Karpas-422 (cell line): ENCODE data around the gene BEGAIN. TPM values are rescaled to one million over a fixed set of nuclear protein-coding genes. Genes with fewer than 3 reads are reported as not detected.

ENCODE experiments used
- DNase-seq: peaks from one replicate; pipeline ENCODE4 v3.0.0-alpha.2; 2015
- H2AFZ ChIP-seq: fragments of 200-600 bp; sonication (generic); 2 replicates; pipeline ENCODE4 v1.6.1; 2014; ENCODE audit warnings: antibody characterized with exemption, low read length, mixed read lengths
- H3K27ac ChIP-seq: fragments of 200-600 bp; sonication (generic); 2 replicates; pipeline ENCODE4 v1.5.1; 2014; ENCODE audit warnings: mild to moderate bottlenecking, low read length, moderate library complexity
- H3K27me3 ChIP-seq: fragments of 200-600 bp; sonication (generic); 2 replicates; pipeline ENCODE4 v1.6.1; 2014; ENCODE audit warnings: low read length, mixed read lengths
- H3K36me3 ChIP-seq: fragments of 200-600 bp; sonication (generic); 2 replicates; pipeline ENCODE4 v1.6.1; 2014; ENCODE audit warnings: low read length, mixed read lengths; ENCODE audit not compliant: insufficient read depth
- H3K4me1 ChIP-seq: fragments of 200-600 bp; sonication (generic); 2 replicates; pipeline ENCODE4 v1.6.1; 2014; ENCODE audit warnings: mild to moderate bottlenecking, low read length, mixed read lengths
- H3K4me2 ChIP-seq: fragments of 200-600 bp; sonication (generic); 2 replicates; pipeline ENCODE4 v1.6.1; 2014; ENCODE audit warnings: low read length, low read depth, mild to moderate bottlenecking; ENCODE audit not compliant: poor library complexity, severe bottlenecking
- H3K4me3 ChIP-seq: fragments of 200-600 bp; sonication (generic); 2 replicates; pipeline ENCODE4 v1.5.1; 2014; ENCODE audit warnings: mild to moderate bottlenecking, antibody characterized with exemption, low read length, mixed read lengths
- H3K79me2 ChIP-seq: fragments of 200-600 bp; sonication (generic); 2 replicates; pipeline ENCODE4 v1.6.1; 2014; ENCODE audit warnings: mild to moderate bottlenecking, low read length, mixed read lengths
- H3K9ac ChIP-seq: fragments of 200-600 bp; sonication (generic); 2 replicates; pipeline ENCODE4 v1.6.0; 2014; ENCODE audit warnings: low read length
- H3K9me2 ChIP-seq: fragments of 200-600 bp; sonication (generic), shearing (Covaris generic); replicated peaks from 2 replicates; pipeline ENCODE4 v1.6.0; 2014; ENCODE audit warnings: mild to moderate bottlenecking, low read length, moderate library complexity; ENCODE audit not compliant: insufficient read depth
- H3K9me3 ChIP-seq: fragments of 300-700, 200-600 bp; sonication (generic); 2 replicates; pipeline ENCODE4 v1.6.1; 2014; ENCODE audit warnings: low read length, mixed read lengths
- H4K20me1 ChIP-seq: fragments of 200-600 bp; sonication (generic); 2 replicates; pipeline ENCODE4 v1.6.1; 2014; ENCODE audit warnings: mild to moderate bottlenecking, antibody characterized with exemption, low read length, low read depth; ENCODE audit not compliant: insufficient read depth
- total RNA-seq: library from RNA; depleted of rRNA; stranded (reverse); fragments of >200 nt; shearing (Covaris generic); gene quantifications from 2 replicates; pipeline ENCODE4 v1.2.3, GENCODE V29; 2014; ENCODE audit warnings: low replicate concordance

The BEGAIN gene
- total RNA-seq, 1 experiment from 2014 or later, result not detected

- H3K4me2 ChIP-seq, result no peak overlapping the region
- DNase-seq, result no peak
- H3K4me1 ChIP-seq, result no peaks in the 10 kb centered on the region
- no peaks in the 10 kb centered on the region for H4K20me1 ChIP-seq
- H3K27me3 ChIP-seq, result 0 out of 2 replicates have a peak, but pooled peaks cover 2% of the 10 kb centered on the region
- H3K27ac ChIP-seq, result no peak overlapping the region
- no peaks in the 10 kb centered on the region for H3K36me3 ChIP-seq
- H2AFZ ChIP-seq, result no peak overlapping the region
- H3K9me3 ChIP-seq, result no peaks in the 10 kb centered on the region; the same call in 1 of the 2 replicates
- H3K9me2 ChIP-seq, result no peaks in the 10 kb centered on the region
- no peaks in the 10 kb centered on the region for H3K79me2 ChIP-seq
- H3K4me3 ChIP-seq, result no peak overlapping the region
- H3K9ac ChIP-seq, result no peak overlapping the region
These were observed 19.7 kb upstream of the BEGAIN start for GRCh38 chr14:100606687-100607610.

- H3K4me1 ChIP-seq, result no peaks in the 10 kb centered on the region
- no peaks in the 10 kb centered on the region for H3K9me2 ChIP-seq
- no peak overlapping the region for H3K4me3 ChIP-seq
- no peak overlapping the region for H2AFZ ChIP-seq
- no peak for DNase-seq
- no peaks in the 10 kb centered on the region for H3K36me3 ChIP-seq
- no peak overlapping the region for H3K27ac ChIP-seq
- H3K9me3 ChIP-seq, result peaks cover 3% of the 10 kb centered on the region
- H3K9ac ChIP-seq, result no peak overlapping the region
- no peaks in the 10 kb centered on the region for H3K79me2 ChIP-seq
- H4K20me1 ChIP-seq, result no peaks in the 10 kb centered on the region
- H3K4me2 ChIP-seq, result no peak overlapping the region
- H3K27me3 ChIP-seq, result 0 out of 2 replicates have a peak, but pooled peaks cover 2% of the 10 kb centered on the region
These were observed 18.8 kb upstream of the BEGAIN start for GRCh38 chr14:100605706-100606686.

GRCh38 chr14:100605230-100605629 lies 18.0 kb upstream of the BEGAIN start:
- H3K27ac ChIP-seq, result no peak overlapping the region
- no peaks in the 10 kb centered on the region for H3K9me2 ChIP-seq
- no peak overlapping the region for H3K9ac ChIP-seq
- DNase-seq, result no peak
- no peaks in the 10 kb centered on the region for H3K4me1 ChIP-seq
- H4K20me1 ChIP-seq, result no peaks in the 10 kb centered on the region
- no peaks in the 10 kb centered on the region for H3K36me3 ChIP-seq
- no peak overlapping the region for H2AFZ ChIP-seq
- H3K4me2 ChIP-seq, result no peak overlapping the region
- peaks cover 7% of the 10 kb centered on the region for H3K9me3 ChIP-seq
- H3K27me3 ChIP-seq, result 0 out of 2 replicates have a peak, but pooled peaks cover 2% of the 10 kb centered on the region
- no peaks in the 10 kb centered on the region for H3K79me2 ChIP-seq
- no peak overlapping the region for H3K4me3 ChIP-seq

- Histone ChIP-seq H3K27me3 (0 out of 2 replicates have a peak, but pooled peaks cover 2% of the 10 kb centered on the region), H3K79me2 (no peaks in the 10 kb centered on the region), H4K20me1 (no peaks in the 10 kb centered on the region), H3K4me3 (no peak overlapping the region), H3K4me2 (no peak overlapping the region), H3K9ac (no peak overlapping the region), H3K27ac (no peak overlapping the region), H3K9me3 (peaks cover 7% of the 10 kb centered on the region), H2AFZ (no peak overlapping the region), H3K36me3 (no peaks in the 10 kb centered on the region), H3K4me1 (no peaks in the 10 kb centered on the region), H3K9me2 (no peaks in the 10 kb centered on the region)
- no peak for DNase-seq
These were observed 17.5 kb upstream of the BEGAIN start for GRCh38 chr14:100604709-100605108.

GRCh38 chr14:100604121-100604501 lies 16.9 kb upstream of the BEGAIN start:
- Histone ChIP-seq H4K20me1 (no peaks in the 10 kb centered on the region), H3K9me2 (no peaks in the 10 kb centered on the region), H3K27me3 (0 out of 2 replicates have a peak, but pooled peaks cover 2% of the 10 kb centered on the region), H3K9ac (no peak overlapping the region), H3K9me3 (peaks cover 7% of the 10 kb centered on the region), H2AFZ (no peak overlapping the region), H3K4me1 (no peaks in the 10 kb centered on the region), H3K79me2 (no peaks in the 10 kb centered on the region), H3K36me3 (no peaks in the 10 kb centered on the region), H3K4me3 (no peak overlapping the region), H3K4me2 (no peak overlapping the region), H3K27ac (no peak overlapping the region)
- no peak for DNase-seq

- Histone ChIP-seq H3K9me2 (no peaks in the 10 kb centered on the region), H3K27ac (no peak overlapping the region), H3K79me2 (no peaks in the 10 kb centered on the region), H3K36me3 (no peaks in the 10 kb centered on the region), H3K4me3 (no peak overlapping the region), H4K20me1 (no peaks in the 10 kb centered on the region), H3K9ac (no peak overlapping the region), H3K4me2 (no peak overlapping the region), H3K9me3 (peaks cover 7% of the 10 kb centered on the region), H3K27me3 (0 out of 2 replicates have a peak, but pooled peaks cover 2% of the 10 kb centered on the region), H3K4me1 (no peaks in the 10 kb centered on the region), H2AFZ (no peak overlapping the region)
- DNase-seq, result no peak
These were observed 16.3 kb upstream of the BEGAIN start for GRCh38 chr14:100603341-100604120.

GRCh38 chr14:100602621-100603230 lies 15.5 kb upstream of the BEGAIN start:
- Histone ChIP-seq H3K27me3 (0 out of 2 replicates have a peak, but pooled peaks cover 2% of the 10 kb centered on the region), H3K9ac (no peak overlapping the region), H2AFZ (no peak overlapping the region)

More at GRCh38 chr14:100602621-100603230, 15.5 kb upstream of the BEGAIN start:
- no peak for DNase-seq
- H3K27ac ChIP-seq, result no peak overlapping the region
- peaks cover 7% of the 10 kb centered on the region for H3K9me3 ChIP-seq
- H3K4me2 ChIP-seq, result no peak overlapping the region
- no peaks in the 10 kb centered on the region for H3K36me3 ChIP-seq
- no peaks in the 10 kb centered on the region for H3K9me2 ChIP-seq
- no peaks in the 10 kb centered on the region for H4K20me1 ChIP-seq
- no peak overlapping the region for H3K4me3 ChIP-seq
- no peaks in the 10 kb centered on the region for H3K79me2 ChIP-seq
- no peaks in the 10 kb centered on the region for H3K4me1 ChIP-seq
